Measurements from ENCODE around the gene UNC119.

- TF ChIP-seq CTCF (IDR thresholded peaks at IDR 0.05) (no peak), POLR2A (IDR thresholded peaks at IDR 0.05) (no peak)
Measured at GRCh38 chr17:28538296-28538895, 14.0 kb downstream of the UNC119 start.

Data from body of pancreas (tissue), 4 donors.